ENCODE results near the gene OSBPL7. TPM values are rescaled to one million over a fixed set of nuclear protein-coding genes. Genes with fewer than 3 reads are reported as not detected.

OSBPL7 gene
- polyA plus RNA-seq, 2 of the 4 experiments (the other 2 are of a cell fraction) = 7.0 to 15.4 TPM

GRCh38 chr17:47808036-47808829, 13.4 kb downstream of the OSBPL7 start:
- Histone ChIP-seq H3K4me1 (peaks cover 25% of the 10 kb centered on the region), H3K4me2 (no peak overlapping the region), H3K9me3 (no peaks in the 10 kb centered on the region), H3K27ac (no peak overlapping the region), H3K4me3 (no peak overlapping the region)
- FAIRE-seq = no peak
- POLR2A ChIA-PET = no interaction called here
- TF ChIP-seq HOXB13 (CRISPR knock-in tag; IDR thresholded peaks at IDR 0.05; ENCODE audit: low read depth) = no peak
- no peak for TF ChIP-seq ATOH8 (CRISPR knock-in tag; IDR thresholded peaks at IDR 0.05; ENCODE audit: low read depth)
- TF ChIP-seq CBX2 (IDR thresholded peaks at IDR 0.05; ENCODE audit: borderline replicate concordance, low read depth) = no peak
- TF ChIP-seq HEYL (CRISPR knock-in tag; IDR thresholded peaks at IDR 0.05) = no peak
- WGBS (ENCODE audit: missing lambda C conversion rate) = 86% methylated on average over 20 of the region's 20 CpGs
- ATAC-seq = no peak
- DNase-seq (ENCODE audit: low read depth in 1 of 2, low spot score in 1 of 2) = no peak
- CTCF ChIA-PET = interaction anchor here (2.0 kb wide), 1 partner anchor 14 kb away, joined by 11 read pairs; the partner anchor contains the start of gene OSBPL7

- H3K4me1 ChIP-seq = peaks cover 25% of the 10 kb centered on the region
- H3K4me3 ChIP-seq = no peak overlapping the region
- H3K9me3 ChIP-seq = no peaks in the 10 kb centered on the region
- no peak overlapping the region for H3K4me2 ChIP-seq
- DNase-seq (ENCODE audit: low read depth in 1 of 2, low spot score in 1 of 2) (no peak), ATAC-seq (no peak), FAIRE-seq (no peak)
- H3K27ac ChIP-seq = no peak overlapping the region
- CTCF ChIA-PET = interaction anchor here (0.7 to 7.3 kb wide), 5 partner anchors 18 to 186 kb away, joined by 3 to 47 read pairs (median 3); no protein-coding TSS in a partner anchor
- 80% methylated on average over 11 of the region's 11 CpGs for WGBS (ENCODE audit: missing lambda C conversion rate)
- TF ChIP-seq REST (IDR thresholded peaks at IDR 0.05) = no peak
- TF ChIP-seq MAZ (IDR thresholded peaks at IDR 0.05; ENCODE audit: borderline replicate concordance, low read depth, low read length) = no peak
- TF ChIP-seq KDM1A (IDR thresholded peaks at IDR 0.05; ENCODE audit: low read depth) = no peak
- no peak for TF ChIP-seq HES2 (IDR thresholded peaks at IDR 0.05)
- no peak for TF ChIP-seq RARB (CRISPR knock-in tag; IDR thresholded peaks at IDR 0.05)
- no peak for TF ChIP-seq FOSB (CRISPR knock-in tag; IDR thresholded peaks at IDR 0.05)
- TF ChIP-seq ESRRA (IDR thresholded peaks at IDR 0.05; ENCODE audit: borderline replicate concordance, low read length) = no peak
- no peak for TF ChIP-seq USF2 (IDR thresholded peaks at IDR 0.05)
- no peak for TF ChIP-seq NR3C1 (IDR thresholded peaks at IDR 0.05)
- POLR2A ChIA-PET = no interaction called here
These were observed 14.2 kb downstream of the OSBPL7 start for GRCh38 chr17:47807421-47807820.

- no peak overlapping the region for H3K4me3 ChIP-seq
- WGBS (ENCODE audit: missing lambda C conversion rate) = 88% methylated on average over 9 of the region's 9 CpGs
- ATAC-seq (no peak), FAIRE-seq (no peak), DNase-seq (ENCODE audit: low read depth in 1 of 2, low spot score in 1 of 2) (no peak)
- CTCF ChIA-PET = interaction anchor here (0.6 to 7.3 kb wide), 6 partner anchors 18 to 360 kb away, joined by 3 to 47 read pairs (median 3); no protein-coding TSS in a partner anchor
- POLR2A ChIA-PET = no interaction called here
- H3K4me2 ChIP-seq = no peak overlapping the region
- peaks cover 25% of the 10 kb centered on the region for H3K4me1 ChIP-seq
- no peaks in the 10 kb centered on the region for H3K9me3 ChIP-seq
- TF ChIP-seq ESRRA (IDR thresholded peaks at IDR 0.05; ENCODE audit: borderline replicate concordance, low read length) (no peak), CTCF (IDR thresholded peaks at IDR 0.05) (no peak), RARB (CRISPR knock-in tag; IDR thresholded peaks at IDR 0.05) (no peak)
- no peak overlapping the region for H3K27ac ChIP-seq
These were observed 14.7 kb downstream of the OSBPL7 start for GRCh38 chr17:47806913-47807255.
